HepG2 (cell line): ENCODE results near the gene TOM1L2. TPM values are rescaled to one million over a fixed set of nuclear protein-coding genes. Genes with fewer than 3 reads are reported as not detected.

Experiments used
- ATAC-seq: fragments of 200-7000 bp; cut with Tn5 transposase; 3 replicates; pipeline ENCODE4 v1.9.1; 2020; ENCODE audit warnings: mild to moderate bottlenecking, moderate library complexity
- BruUV-seq: library from RNA; stranded (reverse); fragments of 400-500 nt; replicated peaks from 2 replicates; lab custom pipeline; 2021; lab: Mats Ljungman, UMichigan
- CTCF ChIA-PET: fragments of 300-600 bp; formaldehyde crosslinking; extraction: SDS; loops from one replicate; lab custom pipeline; 2021; ENCODE audit warnings: low total read pairs, inconsistent platforms, low intra/inter-chr PET ratio; lab: Yijun Ruan, JAX
- POLR2A ChIA-PET: fragments of 350-600 bp; sonication (Branson Sonifier 250); formaldehyde crosslinking; loops from one replicate; lab custom pipeline; 2020; ENCODE audit warnings: antibody characterized with exemption, inconsistent platforms; lab: Yijun Ruan, JAX
- DNase-seq: peaks from one replicate; pipeline ENCODE4 v3.0.0-alpha.2; 2015; ENCODE audit warnings: low spot score
- FAIRE-seq: peaks from 3 replicates; lab custom pipeline; 2011; peaks lifted over from hg19 to GRCh38; lab: Jason Lieb, UNC
- H2AFZ ChIP-seq: one replicate; pipeline ENCODE4 v1.6.1; 2011; ENCODE audit warnings: low read length, inconsistent platforms
- H3K27ac ChIP-seq: fragments of 300-600 bp; 3 replicates; pipeline ENCODE4 v1.8.0; 2011; ENCODE audit warnings: mixed run types, mild to moderate bottlenecking, mixed read lengths, low read length, inconsistent platforms; ENCODE audit not compliant: insufficient read depth; ENCODE audit errors: extremely low read length
- H3K27me3 ChIP-seq, 2 experiments: fragments of 200-600 bp in 1 of 2; 2 replicates in 1 of 2; 3 replicates in 1 of 2; pipeline versions ENCODE4 v1.6.0 to v1.8.0; 2011; ENCODE audit warnings: low read length in 2 of 2, mild to moderate bottlenecking in 2 of 2, moderate library complexity in 2 of 2, inconsistent platforms in 1 of 2; ENCODE audit not compliant: insufficient read depth in 2 of 2, control insufficient read depth in 1 of 2
- H3K36me3 ChIP-seq, 2 experiments: fragments of 200-600 bp in 1 of 2; replicated peaks in 1 of 2; 2 replicates in 1 of 2; 3 replicates in 1 of 2; pipeline versions ENCODE4 v1.5.1 to v1.8.0; 2011; ENCODE audit warnings: low read length in 2 of 2, inconsistent platforms in 1 of 2; ENCODE audit not compliant: insufficient read depth in 2 of 2, control insufficient read depth in 1 of 2
- H3K4me1 ChIP-seq: 2 replicates; pipeline ENCODE4 v1.5.1; 2012; ENCODE audit warnings: low read length, inconsistent platforms; ENCODE audit not compliant: insufficient read depth
- H3K4me2 ChIP-seq: 2 replicates; pipeline ENCODE4 v1.6.0; 2011; ENCODE audit warnings: low read depth, low read length, inconsistent platforms
- H3K4me3 ChIP-seq, 3 experiments: fragments of 200-600 bp in 1 of 3; sonication (generic), shearing (Covaris generic) in 1 of 3; replicated peaks in 1 of 3; 2 replicates each; pipeline ENCODE4 v1.5.1; 2011 to 2016; ENCODE audit warnings: low read length in 3 of 3, inconsistent platforms in 2 of 3, low read depth in 2 of 3, mild to moderate bottlenecking in 2 of 3, control low read depth in 1 of 3, mixed read lengths in 1 of 3; ENCODE audit not compliant: insufficient read depth in 1 of 3
- H3K79me2 ChIP-seq: one replicate; pipeline ENCODE4 v1.6.1; 2011; ENCODE audit warnings: low read length, inconsistent platforms; ENCODE audit not compliant: insufficient read depth
- H3K9ac ChIP-seq: 2 replicates; pipeline ENCODE4 v1.6.0; 2011; ENCODE audit warnings: mild to moderate bottlenecking, low read depth, low read length, inconsistent platforms; ENCODE audit not compliant: insufficient read depth
- H3K9me3 ChIP-seq: 2 replicates; pipeline ENCODE4 v1.5.1; 2012; ENCODE audit warnings: mild to moderate bottlenecking, low read length
- H4K20me1 ChIP-seq: 2 replicates; pipeline ENCODE4 v1.6.0; 2011; ENCODE audit warnings: inconsistent platforms, mild to moderate bottlenecking, low read length, moderate library complexity; ENCODE audit not compliant: insufficient read depth
- ATF3 ChIP-seq: sonication (generic); formaldehyde crosslinking; IDR thresholded peaks from 2 replicates; pipeline ENCODE4 v1.4.0; 2020; ENCODE audit warnings: missing genetic modification reagents
- BCL6 ChIP-seq: IDR thresholded peaks from 2 replicates; pipeline ENCODE4 v1.6.1; 2016; ENCODE audit warnings: missing genetic modification reagents, missing compliant biosample characterization
- CREBL2 ChIP-seq: sonication (generic); formaldehyde crosslinking; IDR thresholded peaks from 2 replicates; pipeline ENCODE4 v1.8.1; 2023; ENCODE audit warnings: missing genetic modification reagents, mild to moderate bottlenecking, borderline replicate concordance
- CTCF ChIP-seq: sonication (generic); formaldehyde crosslinking; IDR thresholded peaks from 2 replicates; pipeline ENCODE4 v1.5.0; 2020; ENCODE audit warnings: mild to moderate bottlenecking, missing genetic modification reagents, moderate library complexity
- FOXP4 ChIP-seq: sonication (generic); formaldehyde crosslinking; IDR thresholded peaks from 2 replicates; pipeline ENCODE4 v1.4.0; 2020; ENCODE audit warnings: missing genetic modification reagents
- HINFP ChIP-seq: sonication (generic); formaldehyde crosslinking; IDR thresholded peaks from 2 replicates; pipeline ENCODE4 v1.4.0; 2020; ENCODE audit warnings: low read depth, mild to moderate bottlenecking, missing genetic modification reagents
- KLF6 ChIP-seq: IDR thresholded peaks from 2 replicates; pipeline ENCODE4 v1.8.0; 2016; ENCODE audit warnings: missing biosample characterization, missing genetic modification reagents
- MAZ ChIP-seq, 2 experiments: sonication (generic) in 1 of 2; formaldehyde crosslinking in 1 of 2; IDR thresholded peaks; 2 replicates each; pipeline versions ENCODE4 v1.5.0 to v1.6.1; 2012 to 2020; ENCODE audit warnings: low read depth in 2 of 2, mild to moderate bottlenecking in 2 of 2, borderline replicate concordance in 1 of 2, improper control_type of control experiment in 1 of 2, low read length in 1 of 2, missing genetic modification reagents in 1 of 2, moderate library complexity in 1 of 2
- PITX1 ChIP-seq: sonication (generic); formaldehyde crosslinking; IDR thresholded peaks from 2 replicates; pipeline ENCODE4 v1.5.1; 2020; ENCODE audit warnings: mild to moderate bottlenecking, missing genetic modification reagents
- RBM22 ChIP-seq: fragments of 200-400 bp; formaldehyde crosslinking; optimal IDR thresholded peaks from 2 replicates; pipeline ENCODE3; 2017; ENCODE audit warnings: mild to moderate bottlenecking, low read length, moderate library complexity
- TAF15 ChIP-seq: fragments of 200-400 bp; formaldehyde crosslinking; IDR thresholded peaks from one replicate; pipeline ENCODE4 v1.6.1; 2018; ENCODE audit warnings: mild to moderate bottlenecking, low read depth, low read length; ENCODE audit not compliant: poor library complexity, severe bottlenecking
- TEAD3 ChIP-seq: optimal IDR thresholded peaks from 2 replicates; pipeline ENCODE3; 2016; ENCODE audit warnings: borderline replicate concordance
- YEATS4 ChIP-seq: sonication (generic); formaldehyde crosslinking; IDR thresholded peaks from 2 replicates; pipeline ENCODE4 v1.4.0; 2020; ENCODE audit warnings: missing genetic modification reagents, borderline replicate concordance
- ZFP62 ChIP-seq: sonication (generic); formaldehyde crosslinking; IDR thresholded peaks from 2 replicates; pipeline ENCODE4 v1.4.0; 2020; ENCODE audit warnings: missing genetic modification reagents
- ZNF770 ChIP-seq: sonication (generic); formaldehyde crosslinking; IDR thresholded peaks from 2 replicates; pipeline ENCODE4 v1.5.0; 2020; ENCODE audit warnings: mild to moderate bottlenecking, missing genetic modification reagents
- WGBS: methylation state at CpG from one replicate; pipeline ENCODE4 v1.1.6; 2017; ENCODE audit warnings: low lambda C conversion rate; 5-methylcytosine and 5-hydroxymethylcytosine counted together
- in situ Hi-C: cut with HindIII; loops from 2 replicates; pipeline ENCODE4 v1.10.0; 2017; ENCODE audit warnings: low pct_unique_long_range_greater_than_20kb; ENCODE audit not compliant: extremely low pct_ligation_motif_present
- intact Hi-C: fragments of 100-400 bp; cut with micrococcal nuclease; formaldehyde crosslinking; loops from one replicate; pipeline ENCODE4 v1.10.0; 2022; ENCODE audit not compliant: unreplicated experiment
- polyA plus RNA-seq, 8 experiments: library from polyadenylated mRNA; depleted of rRNA in 3 of 8; stranded (reverse) in 7 of 8; unstranded in 1 of 8; fragments of >200 nt; fragmentation: Illumina TruSeq in 4 of 8; extraction: Trizol in 4 of 8; gene quantifications; 2 replicates each; pipeline versions ENCODE4 v1.2.1 to v1.2.3, GENCODE V29; 2011 to 2016; ENCODE audit warnings: low read depth in 4 of 8, missing spikeins in 1 of 8, mixed read lengths in 1 of 8; ENCODE audit not compliant: insufficient read depth in 1 of 8
- total RNA-seq, 5 experiments: library from RNA; depleted of rRNA; stranded (reverse); fragments of >200 nt; fragmentation: Illumina TruSeq; extraction: Trizol; gene quantifications; 2 replicates each; pipeline ENCODE4 v1.2.3, GENCODE V29; 2016; ENCODE audit warnings: low read depth in 1 of 5

Gene TOM1L2
- total and polyA plus RNA-seq, 2 of the 13 experiments (the other 11 are each of a cell fraction or from before 2014, with no cell fraction given): 4.7 to 7.4 TPM

- Histone ChIP-seq H3K27me3 (no peaks in the 10 kb centered on the region), H3K36me3 (no peaks in the 10 kb centered on the region), H2AFZ (no peak overlapping the region), H3K4me1 (peaks cover 55% of the 10 kb centered on the region), H3K79me2 (no peaks in the 10 kb centered on the region), H3K4me3 (peak overlapping the region; percentile 27 to 52 (median 33)), H3K4me2 (peak overlapping the region; percentile 74), H4K20me1 (no peaks in the 10 kb centered on the region), H3K27ac (peak overlapping the region; percentile 59), H3K9ac (peak overlapping the region; percentile 38), H3K9me3 (no peaks in the 10 kb centered on the region)
- CTCF ChIA-PET: interaction anchor here (0.9 kb wide), 1 partner anchor 111 kb away, joined by 3 read pairs; no protein-coding TSS in a partner anchor
- intact Hi-C loops: loop anchor here (5.0 kb wide), 1 partner anchor 50 kb away; the partner anchor contains the start of genes DRC3 and TOM1L2
- 14% methylated on average over 3 of the region's 3 CpGs for WGBS
- BruUV-seq: no TSS peak
- ATAC-seq: peak; percentile 24
- no peak for FAIRE-seq
- in situ Hi-C loops: no loop called here
- POLR2A ChIA-PET: interaction anchor here (1.1 to 2.2 kb wide), 3 partner anchors 22 to 86 kb away, joined by 3 to 12 read pairs (median 12); partner anchors contain the start of genes DRC3 and TOM1L2
- DNase-seq: no peak
- no peak for TF ChIP-seq MAZ (IDR thresholded peaks at IDR 0.05; ENCODE audit: borderline replicate concordance, low read depth, low read length)
- TF ChIP-seq MAZ (CRISPR knock-in tag; IDR thresholded peaks at IDR 0.05; ENCODE audit: low read depth): no peak
- no peak for TF ChIP-seq PITX1 (CRISPR knock-in tag)
- TF ChIP-seq ZFP62 (CRISPR knock-in tag): no peak
- TF ChIP-seq YEATS4 (CRISPR knock-in tag): no peak
- no peak for TF ChIP-seq CREBL2 (CRISPR knock-in tag)
- no peak for TF ChIP-seq RBM22
- no peak for TF ChIP-seq KLF6
- TF ChIP-seq FOXP4: no peak
- no peak for TF ChIP-seq ZNF770
- no peak for TF ChIP-seq TAF15
- TF ChIP-seq ATF3: no peak
- no peak for TF ChIP-seq HINFP (CRISPR knock-in tag)
- TF ChIP-seq TEAD3 (CRISPR knock-in tag): peak; percentile 61
- peak; percentile 67; the same call in 1 of the 2 replicates for TF ChIP-seq BCL6 (CRISPR knock-in tag)
- 0 out of 2 replicates have a peak, but pooled peaks have one; percentile 18 for TF ChIP-seq CTCF (CRISPR knock-in tag)
Observed at GRCh38 chr17:17922070-17922614, 50.1 kb downstream of the TOM1L2 start.
